HG03103 (cell line): ENCODE data around the gene ZDHHC13.
"Not testable (repeated sequence)": the region's sequence is repeated elsewhere in the genome, so short reads cannot be mapped to it uniquely, and the experiment has no call there.

Source experiments
- ATAC-seq: cut with Tn5 transposase; IDR thresholded peaks from one replicate; pipeline ENCODE4 v1.9.1; 2021; ENCODE audit warnings: low read depth; ENCODE audit not compliant: unreplicated experiment

The ZDHHC13 gene

DNA sequence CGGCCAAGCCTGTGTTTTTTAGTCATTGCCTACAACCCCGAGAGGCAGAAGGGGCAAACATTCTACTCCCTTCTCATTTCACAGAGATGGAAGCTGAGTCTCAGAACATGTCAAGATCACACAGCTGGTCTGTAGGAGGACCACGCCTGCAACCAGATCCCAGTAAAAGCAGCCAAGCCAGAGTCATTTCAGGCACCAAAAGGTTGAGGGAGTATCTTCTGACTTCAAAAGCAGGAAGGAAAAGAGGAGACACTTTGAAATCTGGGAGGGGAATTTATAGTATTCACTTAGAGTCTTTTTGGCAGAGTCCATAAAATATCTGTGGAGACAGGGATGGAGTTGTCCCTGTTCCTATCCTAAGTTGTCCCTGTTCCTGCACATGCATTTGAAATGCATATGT, 17.9 kb upstream of the ZDHHC13 start:
- no peak for ATAC-seq

DNA sequence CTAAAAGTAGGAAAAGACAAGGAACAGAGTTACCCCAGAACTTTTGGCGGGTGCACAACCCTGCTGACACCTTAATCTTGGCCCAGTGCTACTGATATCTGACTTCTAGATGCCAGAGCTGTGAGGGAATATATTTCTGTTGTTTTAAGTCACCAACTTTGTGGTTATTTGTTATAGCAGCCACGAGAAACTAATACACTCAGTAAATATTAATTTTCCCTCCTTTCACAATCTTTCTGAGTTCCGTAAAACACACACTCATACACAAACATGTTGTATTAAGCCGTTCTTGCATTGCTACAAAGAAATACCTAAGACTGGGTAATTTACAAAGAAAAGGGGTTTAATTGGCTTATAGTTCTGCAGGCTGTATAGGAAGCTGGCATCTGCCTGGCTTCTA, 16.1 kb upstream of the ZDHHC13 start:
- ATAC-seq = no peak

DNA sequence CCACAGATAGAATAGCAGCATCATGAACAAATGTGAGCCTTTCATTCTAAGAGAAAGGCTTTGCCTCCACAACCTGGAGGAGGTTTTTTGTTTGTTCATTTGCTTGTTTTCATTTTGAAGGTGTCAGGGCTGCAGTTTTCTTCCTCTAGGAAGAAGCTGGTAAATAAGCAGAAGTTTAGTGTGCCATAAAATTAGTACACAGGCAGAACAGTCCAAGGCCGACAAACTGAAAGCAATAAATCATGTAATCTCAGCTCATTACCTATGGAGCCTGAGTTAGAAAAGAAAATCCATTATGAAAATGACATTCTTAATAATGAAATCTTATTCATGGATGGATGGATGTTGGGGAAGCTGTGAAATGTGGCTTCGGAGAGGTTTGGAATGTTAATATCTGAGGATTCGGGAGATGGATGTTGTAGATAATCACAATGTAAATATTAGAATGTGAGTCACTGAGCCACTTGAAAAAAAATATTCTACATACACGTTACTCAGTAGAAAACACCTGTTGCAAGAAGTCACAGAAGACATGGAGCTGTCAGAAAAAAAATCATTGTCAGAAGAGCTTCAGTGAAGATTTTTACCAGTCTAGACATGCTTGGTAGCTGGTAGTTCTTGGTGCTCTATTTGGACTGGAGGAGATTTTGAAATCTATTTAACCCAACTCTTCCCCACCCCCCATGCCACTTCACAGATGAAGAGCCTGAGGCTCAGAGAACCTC, 15.0 kb upstream of the ZDHHC13 start:
- ATAC-seq = no peak

DNA sequence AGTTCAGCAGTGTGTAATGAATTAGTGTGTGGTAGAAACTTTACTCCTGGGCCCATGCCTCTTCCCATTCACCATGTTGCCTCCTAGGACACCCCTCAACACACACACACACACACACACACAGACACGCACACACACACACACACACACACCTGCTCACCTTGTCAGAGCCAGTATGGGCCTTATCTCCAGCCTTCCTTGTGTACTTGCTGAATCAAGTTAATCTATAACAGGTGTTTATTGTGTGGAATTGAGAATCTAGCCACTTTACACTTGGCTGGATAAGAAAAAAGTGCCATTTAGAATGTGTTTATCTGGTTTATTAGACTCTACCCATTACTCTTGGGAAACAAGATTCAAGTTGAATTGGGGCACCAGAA, 14.5 kb upstream of the ZDHHC13 start:
- ATAC-seq = no peak

DNA sequence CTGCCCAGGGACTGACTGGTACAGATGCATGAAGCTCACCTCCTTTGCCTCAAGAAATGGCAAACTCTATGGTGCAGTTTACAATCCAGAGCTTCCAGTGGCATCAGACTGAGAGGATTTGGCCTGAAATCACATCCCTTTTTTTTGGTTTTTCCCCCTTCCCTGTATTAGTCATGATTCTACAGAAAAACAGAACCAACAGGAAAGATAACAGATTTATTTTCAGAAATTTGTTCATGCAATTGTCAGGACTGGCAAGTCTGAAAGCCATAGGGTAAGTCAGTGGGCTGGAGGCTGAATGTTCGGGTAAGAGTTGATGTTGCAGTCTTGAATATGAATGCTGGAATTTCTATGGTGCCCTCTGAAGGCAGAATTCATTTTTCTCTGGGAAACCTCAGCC, 12.0 kb upstream of the ZDHHC13 start:
- ATAC-seq = no peak

DNA sequence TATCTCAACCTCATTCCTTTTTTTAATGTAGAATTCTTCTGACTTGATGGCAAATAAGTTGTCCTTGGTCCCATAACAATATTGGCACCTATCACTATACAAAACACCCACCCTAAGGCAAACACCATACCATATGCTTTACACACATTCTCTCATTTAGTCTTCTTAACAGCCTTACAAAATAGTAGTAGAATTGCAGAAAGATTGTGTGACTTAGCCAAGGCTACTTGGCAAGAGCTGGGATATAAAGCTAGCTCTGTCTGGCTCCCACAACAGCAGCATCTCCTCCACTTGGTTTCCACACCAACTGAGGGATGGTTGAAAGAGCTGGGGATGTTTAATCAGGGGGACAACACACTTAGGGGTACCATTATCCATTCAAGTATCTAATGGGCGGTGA, 9.8 kb upstream of the ZDHHC13 start:
- no peak for ATAC-seq

DNA sequence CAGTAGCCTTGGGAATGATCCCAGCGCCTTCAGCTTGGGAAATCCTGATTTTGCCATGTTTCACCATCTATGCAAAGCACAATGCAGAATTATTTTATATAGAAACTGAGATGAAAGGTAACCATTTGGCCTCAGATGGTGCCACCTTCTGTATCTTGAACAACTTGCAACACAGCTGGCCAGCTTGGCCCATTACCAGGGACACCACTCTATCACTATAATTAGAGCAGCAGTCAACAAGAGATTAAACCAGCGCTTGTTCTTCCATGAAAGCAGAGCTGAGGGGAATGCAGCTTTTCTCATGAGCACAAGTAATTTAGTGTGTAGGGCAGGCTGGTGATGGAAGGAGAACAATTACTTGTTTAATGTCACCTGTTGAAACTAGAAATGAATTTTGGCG, 6.7 kb upstream of the ZDHHC13 start:
- no peak for ATAC-seq

DNA sequence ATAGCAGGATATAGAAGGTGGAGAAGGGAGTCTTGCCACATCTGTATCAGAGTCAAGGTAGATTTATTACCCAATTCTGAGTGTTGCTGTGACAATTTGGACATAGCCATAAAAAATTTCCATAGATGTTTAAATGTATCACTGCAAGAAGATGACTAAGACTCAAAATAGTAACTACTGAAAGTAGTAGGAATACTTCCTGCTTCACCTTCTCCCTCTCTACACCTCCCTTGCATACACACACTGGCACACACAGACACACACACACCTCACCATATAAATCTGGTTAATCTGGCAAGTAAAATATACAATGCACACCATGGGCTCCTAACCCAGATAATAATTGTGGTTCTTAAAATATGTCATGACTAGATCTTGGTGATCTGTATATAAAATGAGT, 5.2 kb upstream of the ZDHHC13 start:
- ATAC-seq = no peak

DNA sequence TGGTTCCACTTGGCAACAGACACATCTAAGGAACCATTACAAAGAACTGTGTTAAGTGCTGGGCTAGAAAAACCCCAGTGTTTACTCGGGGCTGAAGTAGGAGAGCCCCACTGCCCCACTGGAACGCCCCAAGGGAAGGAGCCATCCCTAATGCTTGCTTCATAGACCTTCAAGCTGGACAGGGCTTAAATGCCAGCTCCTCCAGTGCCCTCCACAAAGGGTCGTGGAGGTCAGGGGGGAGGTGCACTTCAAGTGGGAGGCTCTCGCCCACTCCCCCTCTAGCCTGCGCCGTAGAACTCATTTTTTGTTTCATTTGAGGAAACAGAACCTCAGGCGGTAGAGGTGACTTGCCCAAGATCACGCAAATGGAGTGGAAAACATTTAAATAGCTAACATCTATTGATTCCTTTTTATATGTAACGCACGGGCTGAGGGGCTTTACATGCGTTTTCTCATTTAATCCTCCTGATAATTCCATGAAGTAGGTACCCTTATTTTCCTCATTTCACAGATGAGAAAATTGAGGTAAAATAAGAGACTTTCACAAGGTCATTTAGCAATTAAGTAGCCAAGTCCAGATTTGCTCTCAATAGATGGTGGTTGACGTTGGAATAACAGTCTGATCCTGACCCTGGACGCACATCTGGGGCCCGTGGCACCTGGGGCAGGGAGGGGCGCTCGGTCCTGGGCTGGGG, 545 bp upstream of the ZDHHC13 start:
- no peak for ATAC-seq

DNA sequence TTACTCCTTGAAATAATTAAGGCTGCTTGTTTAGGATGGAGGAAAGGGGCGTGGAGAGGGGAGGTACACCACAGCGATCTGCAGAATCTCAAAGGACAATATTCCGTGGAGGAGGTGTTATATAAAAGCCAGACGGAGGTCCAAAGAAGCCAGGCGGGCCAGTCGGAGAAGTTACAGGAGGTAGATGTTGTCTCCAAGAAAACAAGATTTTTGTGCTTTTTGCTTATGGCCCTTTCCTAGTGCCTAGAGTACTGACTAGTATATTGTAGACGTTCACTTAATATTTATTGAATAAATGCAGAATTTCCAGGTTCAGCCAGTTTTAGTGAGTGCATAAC, 761 bp downstream of the ZDHHC13 start:
- no peak for ATAC-seq

DNA sequence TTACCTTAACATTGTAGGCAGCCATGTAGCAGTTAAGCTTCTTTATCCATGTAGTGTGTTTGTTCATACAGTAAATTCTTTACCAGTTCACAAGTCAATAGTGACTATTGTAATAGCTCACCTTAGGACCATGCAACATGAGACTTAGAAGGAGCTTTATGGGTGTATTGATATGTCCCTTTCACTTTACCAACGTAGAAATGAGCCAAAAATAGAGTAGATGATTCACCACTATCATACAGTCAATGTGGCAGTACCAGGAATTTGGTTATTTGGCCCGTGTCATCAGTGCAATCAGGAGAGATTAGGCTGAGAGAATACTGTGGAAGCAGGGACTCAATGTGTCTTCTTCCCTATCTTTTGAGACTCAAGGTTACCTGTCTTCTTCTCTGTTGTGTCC, 4.7 kb downstream of the ZDHHC13 start:
- no peak for ATAC-seq

DNA sequence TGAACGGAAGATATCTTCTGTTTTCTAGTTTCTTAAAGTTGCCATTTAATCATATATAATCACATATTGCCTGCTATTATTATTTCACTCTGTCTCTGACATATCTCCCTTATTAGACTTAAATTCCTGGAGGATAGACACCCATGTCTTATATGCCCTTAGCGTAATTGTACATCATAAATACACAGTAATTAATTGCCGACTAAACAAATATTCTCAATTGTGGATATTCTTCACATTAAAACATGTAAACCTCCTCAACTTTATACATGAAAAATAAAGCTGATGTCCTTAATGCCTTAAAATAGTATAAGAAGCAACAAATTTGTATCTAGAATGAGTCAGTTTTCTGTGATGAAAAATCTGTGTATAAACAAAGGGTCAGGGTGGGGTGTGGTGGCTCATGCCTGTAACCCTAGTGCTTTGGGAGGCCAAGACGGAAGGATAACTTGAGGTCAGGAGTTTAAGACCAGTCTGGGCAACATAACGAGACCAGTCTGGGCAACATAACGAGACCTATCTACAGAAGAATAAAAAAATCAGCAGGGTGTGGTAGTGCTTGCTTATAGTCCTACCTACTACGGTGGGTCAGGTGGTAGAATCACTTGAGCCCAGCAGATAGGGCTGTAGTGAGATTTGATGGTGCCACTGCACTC, 6.1 kb downstream of the ZDHHC13 start:
- no peak for ATAC-seq

DNA sequence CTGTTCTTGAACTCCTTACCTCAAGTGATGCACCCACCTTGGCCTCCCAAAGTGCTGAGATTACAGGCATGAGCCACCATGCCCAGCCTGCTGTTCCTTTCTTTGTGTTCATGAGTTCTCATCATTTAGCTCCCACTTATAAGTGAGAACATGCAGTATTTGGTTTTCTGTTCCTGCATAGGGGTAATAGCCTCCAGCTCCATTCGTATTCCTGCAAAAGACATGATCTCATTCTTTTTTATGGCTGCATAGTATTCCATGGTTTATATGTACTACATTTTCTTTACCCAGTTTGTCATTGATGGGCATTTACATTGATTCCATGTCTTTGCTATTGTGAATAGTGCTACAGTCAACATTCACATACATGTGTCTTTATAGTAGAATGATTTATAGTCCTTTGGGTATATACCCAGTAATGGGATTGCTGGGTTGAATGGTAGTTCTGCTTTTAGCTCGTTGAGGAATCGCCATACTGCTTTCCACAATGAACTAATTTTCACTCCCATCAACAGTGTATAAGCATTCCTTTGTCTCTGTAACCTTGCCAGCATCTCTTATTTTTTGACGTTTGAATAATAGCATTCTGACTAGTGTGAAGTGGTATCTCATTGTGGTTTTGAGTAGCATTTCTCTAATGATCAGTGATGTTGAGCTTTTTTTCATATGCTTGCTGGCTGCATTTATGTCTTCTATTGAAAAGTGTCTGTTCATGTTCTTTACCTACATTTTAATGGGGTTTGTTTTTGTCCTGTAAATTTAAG, 9.8 kb downstream of the ZDHHC13 start:
- ATAC-seq = not testable (repeated sequence)

DNA sequence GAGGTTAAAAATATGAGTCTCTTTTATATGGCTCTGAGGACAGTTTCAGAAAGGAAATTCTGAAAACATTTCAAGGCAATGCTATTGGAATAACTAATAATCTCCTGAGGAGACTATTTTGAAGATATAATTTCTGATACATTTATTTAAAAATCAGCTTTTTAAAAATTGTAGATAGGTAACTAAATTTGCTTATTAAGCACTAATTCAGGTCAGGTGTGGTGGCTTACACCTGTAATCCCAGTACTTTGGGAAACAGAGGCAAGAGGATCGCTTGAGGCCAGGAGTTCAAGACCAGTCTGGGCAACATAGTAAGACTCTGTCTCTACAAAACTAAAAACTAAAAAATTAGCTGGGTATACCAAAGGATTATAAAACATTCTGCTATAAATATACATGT, 17.0 kb downstream of the ZDHHC13 start:
- no peak for ATAC-seq

DNA sequence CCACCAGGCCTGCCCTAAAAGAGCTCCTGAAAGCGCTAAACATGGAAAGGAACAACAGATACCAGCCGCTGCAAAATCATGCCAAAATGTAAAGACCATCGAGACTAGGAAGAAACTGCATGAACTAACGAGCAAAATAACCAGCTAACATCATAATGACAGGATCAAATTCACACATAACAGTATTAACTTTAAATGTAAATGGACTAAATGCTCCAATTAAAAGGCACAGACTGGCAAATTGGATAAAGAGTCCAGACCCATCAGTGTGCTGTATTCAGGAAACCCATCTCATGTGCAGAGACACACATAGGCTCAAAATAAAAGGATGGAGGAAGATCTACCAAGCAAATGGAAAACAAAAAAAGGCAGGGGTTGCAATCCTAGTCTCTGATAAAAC, 19.9 kb downstream of the ZDHHC13 start:
- ATAC-seq = not testable (repeated sequence)

DNA sequence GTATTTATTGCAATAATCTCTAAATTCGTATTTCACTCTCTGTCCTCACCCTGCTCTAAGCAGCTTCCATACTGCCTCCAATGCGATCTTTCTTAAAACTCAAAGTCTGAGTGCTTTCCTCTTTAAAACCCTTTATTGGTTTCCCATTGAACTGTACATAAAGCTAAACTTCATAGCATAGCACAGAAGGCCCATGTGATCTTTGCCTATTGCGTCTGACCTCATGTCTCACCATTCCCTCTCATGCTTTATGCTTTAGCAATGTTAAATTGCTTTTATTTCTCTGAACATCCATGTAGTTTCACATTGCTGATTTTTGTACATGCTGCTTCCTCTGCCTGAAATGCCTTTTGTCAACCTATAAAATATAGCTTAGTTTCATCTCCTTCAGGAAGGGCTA, 28.4 kb downstream of the ZDHHC13 start:
- ATAC-seq = no peak

DNA sequence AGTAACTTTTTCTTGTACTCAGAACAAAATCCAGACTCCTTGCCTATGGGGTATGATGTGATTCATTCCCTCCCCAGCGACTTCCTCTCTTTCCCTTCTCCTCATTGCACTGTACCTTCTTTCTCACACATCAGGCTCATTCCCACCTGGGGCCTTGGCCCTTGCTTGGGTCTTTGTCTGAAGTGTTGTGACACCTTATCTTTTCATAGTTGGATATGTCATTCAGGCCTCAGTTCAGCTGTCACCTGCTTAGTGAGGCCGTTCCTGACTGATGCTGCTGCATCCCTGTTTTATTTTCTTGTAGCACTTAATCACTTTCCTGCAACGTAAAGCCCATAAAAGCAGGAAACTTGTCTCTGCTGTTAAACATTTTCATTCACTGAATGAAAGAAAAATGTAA, 39.9 kb downstream of the ZDHHC13 start:
- ATAC-seq = no peak

DNA sequence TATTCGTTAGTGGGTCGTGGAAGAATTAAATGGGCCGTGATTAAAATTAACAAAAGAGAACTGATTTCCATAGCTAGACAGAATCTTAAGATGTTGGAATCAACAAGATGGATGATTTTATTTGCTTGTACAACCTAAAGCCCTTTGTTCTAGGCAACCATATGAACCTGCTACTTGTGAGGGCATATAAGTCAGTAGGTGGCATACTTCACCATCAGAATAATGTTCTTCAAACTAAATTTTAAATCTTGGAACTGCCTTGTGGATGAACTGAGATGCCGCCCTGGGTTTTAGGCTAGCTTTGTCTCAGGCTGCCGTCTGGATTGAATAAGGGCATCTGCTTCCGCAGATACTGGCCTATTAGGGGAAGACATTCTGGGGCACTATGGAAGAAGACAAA, 43.9 kb downstream of the ZDHHC13 start:
- ATAC-seq = no peak

DNA sequence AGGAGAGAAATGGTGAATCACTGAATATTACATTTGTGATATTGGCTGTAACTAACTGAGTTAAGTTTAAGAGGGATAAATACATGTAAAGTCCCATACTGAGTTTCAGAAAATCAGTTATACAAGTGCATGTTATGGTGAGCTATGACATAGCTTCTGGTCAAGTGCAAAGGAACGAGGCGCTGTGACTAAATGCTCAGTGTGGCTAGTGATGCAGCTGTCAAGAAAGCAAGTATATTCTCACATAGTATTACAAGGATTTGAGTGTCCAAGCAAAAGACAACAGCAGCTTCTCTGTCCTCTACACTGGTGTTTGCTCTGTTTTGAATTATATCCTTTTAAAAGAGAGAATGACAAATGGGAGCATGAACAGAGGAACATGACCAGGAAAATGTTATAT, 44.7 kb downstream of the ZDHHC13 start:
- ATAC-seq = no peak

DNA sequence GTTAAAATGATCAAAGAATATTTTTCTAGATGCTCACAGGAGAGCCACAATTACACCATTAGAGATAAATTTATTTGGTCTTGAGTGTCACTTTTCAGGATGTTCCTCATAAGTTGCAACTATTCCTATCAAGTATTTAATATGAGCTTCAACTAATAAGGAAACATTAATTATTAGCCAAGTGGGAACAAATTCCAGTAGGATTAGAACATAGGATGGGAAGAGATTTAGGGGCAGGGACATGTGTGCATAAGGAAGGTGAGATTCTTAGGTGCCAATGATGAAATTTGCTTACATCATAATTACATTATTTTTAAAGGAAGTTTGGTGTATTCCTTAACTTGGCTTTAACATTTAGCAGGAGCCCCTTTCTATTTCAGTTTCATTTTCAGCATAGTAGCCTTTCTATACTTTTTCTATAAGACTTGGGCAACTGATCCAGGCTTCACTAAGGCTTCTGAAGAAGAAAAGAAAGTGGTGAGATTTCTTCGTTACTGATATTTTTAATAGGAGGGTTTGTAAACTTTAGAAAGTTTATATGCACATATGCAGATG, 46.1 kb downstream of the ZDHHC13 start:
- ATAC-seq = no peak

DNA sequence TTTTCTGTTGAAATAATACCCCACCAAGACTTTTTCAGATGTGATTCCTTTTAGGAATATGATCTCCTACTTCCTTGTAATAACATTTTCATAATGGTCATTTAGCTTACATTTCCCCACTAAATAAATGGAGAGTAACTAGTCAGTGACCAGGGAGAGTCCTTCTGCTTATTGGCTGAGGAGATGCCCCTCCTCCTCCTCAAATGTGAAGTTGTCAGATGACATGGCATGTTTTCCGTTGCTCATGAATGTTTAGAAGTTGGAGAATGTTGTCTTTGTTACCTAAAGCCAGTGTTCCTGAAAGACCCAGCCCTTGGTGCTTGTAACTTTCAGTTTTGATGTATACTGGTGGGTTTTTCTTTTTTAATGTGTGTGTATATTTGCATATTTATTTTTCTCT, 46.6 kb downstream of the ZDHHC13 start:
- no peak for ATAC-seq
